A549 (cell line): ENCODE results near the gene TRIM22. TPM values are rescaled to one million over a fixed set of nuclear protein-coding genes. Genes with fewer than 3 reads are reported as not detected.

Experiments used
- ATAC-seq, 2 experiments: fragments of 200-7000 bp in 1 of 2; fragments of >200 bp in 1 of 2; cut with Nextera tagmentation in 1 of 2; cut with Tn5 transposase in 1 of 2; 3 replicates each; pipeline versions ENCODE4 v1.8.0 to v1.9.1; 2018 to 2020; ENCODE audit warnings: mild to moderate bottlenecking in 1 of 2, moderate library complexity in 1 of 2
- CTCF ChIA-PET: fragments of 300-600 bp; sonication (Branson Sonifier 250); formaldehyde crosslinking; extraction: SDS; loops from one replicate; lab custom pipeline; 2021; ENCODE audit warnings: antibody characterized with exemption, inconsistent platforms; lab: Yijun Ruan, JAX
- POLR2A ChIA-PET: fragments of 350-600 bp; formaldehyde crosslinking; extraction: SDS; loops from one replicate; lab custom pipeline; 2021; ENCODE audit warnings: antibody characterized with exemption, inconsistent platforms; lab: Yijun Ruan, JAX
- DNase-seq, 2 experiments: peaks; one replicate each; pipeline versions ENCODE4 v3.0.0 to v3.0.0-alpha.2; 2011 to 2016; ENCODE audit warnings: low read depth in 1 of 2, low spot score in 1 of 2
- FAIRE-seq: peaks from 2 replicates; lab custom pipeline; 2011; peaks lifted over from hg19 to GRCh38; lab: Jason Lieb, UNC
- H3K27ac ChIP-seq, 2 experiments: fragments of >200 bp; sonication (Bioruptor Twin); formaldehyde crosslinking; 3 replicates each; pipeline ENCODE4 v1.5.1; 2016 to 2017
- H3K4me1 ChIP-seq: fragments of >200 bp; sonication (Bioruptor Twin); formaldehyde crosslinking; 3 replicates; pipeline ENCODE4 v1.6.1; 2016
- H3K4me2 ChIP-seq: fragments of >200 bp; sonication (Bioruptor Twin); formaldehyde crosslinking; 3 replicates; pipeline ENCODE4 v1.6.1; 2016
- H3K4me3 ChIP-seq: fragments of >200 bp; sonication (Bioruptor Twin); formaldehyde crosslinking; 3 replicates; pipeline ENCODE4 v1.5.1; 2016
- H3K9me3 ChIP-seq: fragments of >200 bp; sonication (Bioruptor Twin); formaldehyde crosslinking; 3 replicates; pipeline ENCODE4 v1.6.1; 2016
- BHLHE40 ChIP-seq: IDR thresholded peaks from 2 replicates; pipeline ENCODE4 v1.6.1; 2012; ENCODE audit warnings: low read depth, low read length, inconsistent platforms
- CBX2 ChIP-seq: fragments of 200-600 bp; sonication (generic); IDR thresholded peaks from 2 replicates; pipeline ENCODE4 v1.6.1; 2016; ENCODE audit warnings: low read depth, mild to moderate bottlenecking, borderline replicate concordance
- CHD2 ChIP-seq: fragments of 150-350 bp; IDR thresholded peaks from 2 replicates; pipeline ENCODE4 v1.6.1; 2014; ENCODE audit warnings: low read length; ENCODE audit not compliant: partially characterized antibody
- ELK1 ChIP-seq: fragments of 150-350 bp; IDR thresholded peaks from 2 replicates; pipeline ENCODE4 v1.6.1; 2014; ENCODE audit warnings: low read depth, mild to moderate bottlenecking, low read length
- ESRRA ChIP-seq: fragments of 150-350 bp; IDR thresholded peaks from 2 replicates; pipeline ENCODE4 v1.6.1; 2014; ENCODE audit warnings: mild to moderate bottlenecking, low read length, borderline replicate concordance
- GATA3 ChIP-seq: IDR thresholded peaks from 2 replicates; pipeline ENCODE4 v1.6.1; 2012; ENCODE audit warnings: borderline replicate concordance
- HDAC2 ChIP-seq: fragments of 200-600 bp; sonication (generic); IDR thresholded peaks from 2 replicates; pipeline ENCODE4 v1.6.1; 2016
- JUNB ChIP-seq: fragments of >200 bp; sonication (Bioruptor Twin); formaldehyde crosslinking; IDR thresholded peaks from 2 replicates; pipeline ENCODE4 v1.6.1; 2016
- KDM1A ChIP-seq: fragments of 200-600 bp; sonication (generic); IDR thresholded peaks from 2 replicates; pipeline ENCODE4 v1.6.1; 2016; ENCODE audit warnings: low read depth, mild to moderate bottlenecking
- NPAS2 ChIP-seq: fragments of 250-450 bp; sonication (Bioruptor Pico); IDR thresholded peaks from 2 replicates; pipeline ENCODE4 v1.8.0; 2022; ENCODE audit warnings: mild to moderate bottlenecking, moderate library complexity, borderline replicate concordance
- NR3C1 ChIP-seq: fragments of >200 bp; sonication (Bioruptor Twin); formaldehyde crosslinking; IDR thresholded peaks from 3 replicates; pipeline ENCODE4 v1.6.1; 2017
- PHF8 ChIP-seq: fragments of 200-600 bp; sonication (generic); IDR thresholded peaks from 2 replicates; pipeline ENCODE4 v1.6.1; 2016; ENCODE audit warnings: low read depth, mild to moderate bottlenecking, antibody characterized with exemption, moderate library complexity, borderline replicate concordance
- RAD21 ChIP-seq, 2 experiments: fragments of >200 bp in 1 of 2; sonication (Bioruptor Twin) in 1 of 2; formaldehyde crosslinking in 1 of 2; IDR thresholded peaks in 1 of 2; conservative IDR thresholded peaks in 1 of 2; 2 replicates in 1 of 2; 3 replicates in 1 of 2; pipeline ENCODE4 v1.6.1; 2012 to 2018; ENCODE audit warnings: inconsistent platforms in 1 of 2
- RFX5 ChIP-seq: fragments of 450-650 bp; IDR thresholded peaks from 2 replicates; pipeline ENCODE4 v1.7.1; 2014; ENCODE audit warnings: antibody characterized with exemption, mild to moderate bottlenecking, moderate library complexity
- RNF2 ChIP-seq: fragments of 200-600 bp; sonication (generic); IDR thresholded peaks from 2 replicates; pipeline ENCODE4 v1.6.1; 2016; ENCODE audit warnings: low read depth, mild to moderate bottlenecking, antibody characterized with exemption, moderate library complexity, borderline replicate concordance
- SMC3 ChIP-seq: fragments of >200 bp; sonication (Bioruptor Twin); formaldehyde crosslinking; IDR thresholded peaks from 3 replicates; pipeline ENCODE4 v1.6.1; 2018; ENCODE audit warnings: inconsistent platforms
- SREBF2 ChIP-seq: fragments of 450-650 bp; IDR thresholded peaks from 2 replicates; pipeline ENCODE4 v1.6.1; 2014; ENCODE audit warnings: mild to moderate bottlenecking, moderate library complexity
- TP53 ChIP-seq: fragments of 250-450 bp; sonication (Bioruptor Pico); IDR thresholded peaks from 2 replicates; pipeline ENCODE4 v1.5.0; 2021; ENCODE audit warnings: mild to moderate bottlenecking, moderate library complexity
- ZFP36 ChIP-seq: fragments of 450-650 bp; IDR thresholded peaks from 2 replicates; pipeline ENCODE4 v1.6.1; 2014; ENCODE audit warnings: borderline replicate concordance; ENCODE audit not compliant: partially characterized antibody
- WGBS: methylation state at CpG from one replicate; pipeline ENCODE4 v1.1.6; 2017; ENCODE audit errors: missing lambda C conversion rate; 5-methylcytosine and 5-hydroxymethylcytosine counted together
- polyA plus RNA-seq, 4 experiments: library from polyadenylated mRNA; depleted of rRNA in 3 of 4; stranded (reverse); fragments of >200 nt; fragmentation: RNase III in 1 of 4; extraction: RNeasy Plus Mini Kit Qiagen cat#74134 plus additional on column Dnase treatment in 1 of 4; gene quantifications; 2 replicates in 3 of 4; 3 replicates in 1 of 4; pipeline ENCODE4 v1.2.3, GENCODE V29; 2011 to 2017
- TF ChIP-seq, protein P1 (sequence below): fragments of 250-450 bp; sonication (Bioruptor Pico); IDR thresholded peaks from 2 replicates; pipeline ENCODE4 v1.5.0; 2020; ENCODE audit warnings: low read depth, mild to moderate bottlenecking, moderate library complexity
- TF ChIP-seq, protein P2 (sequence below): fragments of >200 bp; sonication (Bioruptor Twin); formaldehyde crosslinking; IDR thresholded peaks from 3 replicates; pipeline ENCODE4 v1.5.1; 2016
- TF ChIP-seq, protein P3 (sequence below): fragments of >200 bp; sonication (Bioruptor Twin); formaldehyde crosslinking; IDR thresholded peaks from 2 replicates; pipeline ENCODE4 v1.6.1; 2016

TRIM22 gene
- polyA plus RNA-seq, 2 of the 4 experiments (the other 2 are of a cell fraction), result 1.4 to 2.7 TPM

DNA sequence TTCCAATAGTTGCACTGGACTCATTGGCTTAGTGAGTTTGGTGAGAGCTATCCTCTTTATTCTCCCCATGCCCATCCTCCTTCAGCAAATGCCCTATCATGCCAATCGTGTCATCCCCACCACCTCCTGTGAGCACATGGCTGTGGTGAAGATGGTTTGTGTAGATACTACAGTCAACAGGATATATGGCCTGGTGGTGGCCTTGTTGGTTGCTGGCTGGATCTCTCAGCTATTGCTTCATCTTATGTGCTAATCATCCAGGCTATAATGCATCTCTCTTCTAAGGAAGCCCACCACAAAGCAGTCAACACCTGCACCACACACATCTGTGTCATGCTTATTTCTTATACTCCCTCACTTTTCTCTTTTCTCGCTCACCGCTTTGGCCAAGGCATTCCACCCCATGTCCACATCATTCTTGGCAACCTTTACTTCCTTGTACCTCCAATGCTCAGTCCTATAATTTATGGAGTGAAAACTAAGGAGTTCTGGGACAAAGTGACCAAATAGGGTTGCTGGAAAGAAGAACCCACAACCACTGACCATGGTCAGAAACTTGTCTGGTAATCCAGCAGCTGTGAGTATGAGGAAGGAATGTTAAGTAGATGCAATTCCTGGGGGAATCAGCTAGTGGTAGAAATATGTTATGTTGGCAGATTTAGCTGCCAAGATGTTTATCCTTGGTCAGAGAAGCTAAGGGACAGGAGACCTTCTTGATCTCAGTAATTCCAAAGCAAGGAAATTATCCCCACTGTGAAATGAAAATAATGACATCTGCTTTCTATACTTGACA lies 30.3 kb downstream of the TRIM22 start:
- Histone ChIP-seq H3K4me1 (no peaks in the 10 kb centered on the region), H3K4me3 (no peak overlapping the region), H3K27ac (no peak overlapping the region), H3K4me2 (no peak overlapping the region), H3K9me3 (no peaks in the 10 kb centered on the region)
- 46% methylated on average over 3 of the region's 3 CpGs for WGBS
- no peak for ATAC-seq
- no peak for DNase-seq
- ChIA-PET CTCF (interaction anchor here (1.1 kb wide), 1 partner anchor 28 kb away, joined by 3 read pairs; no protein-coding TSS in a partner anchor), POLR2A (no interaction called here)
- FAIRE-seq, result no peak
- TF ChIP-seq BHLHE40, result no peak
- TF ChIP-seq ESRRA, result no peak
- TF ChIP-seq RAD21 (conservative IDR thresholded peaks at IDR 0.05 in 1 of 2, IDR thresholded peaks at IDR 0.05 in 1 of 2), result no peak
- no peak for TF ChIP-seq KDM1A
- TF ChIP-seq, protein P1, sequence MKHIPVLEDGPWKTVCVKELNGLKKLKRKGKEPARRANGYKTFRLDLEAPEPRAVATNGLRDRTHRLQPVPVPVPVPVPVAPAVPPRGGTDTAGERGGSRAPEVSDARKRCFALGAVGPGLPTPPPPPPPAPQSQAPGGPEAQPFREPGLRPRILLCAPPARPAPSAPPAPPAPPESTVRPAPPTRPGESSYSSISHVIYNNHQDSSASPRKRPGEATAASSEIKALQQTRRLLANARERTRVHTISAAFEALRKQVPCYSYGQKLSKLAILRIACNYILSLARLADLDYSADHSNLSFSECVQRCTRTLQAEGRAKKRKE, result no peak
- TF ChIP-seq RNF2, result no peak

DNA sequence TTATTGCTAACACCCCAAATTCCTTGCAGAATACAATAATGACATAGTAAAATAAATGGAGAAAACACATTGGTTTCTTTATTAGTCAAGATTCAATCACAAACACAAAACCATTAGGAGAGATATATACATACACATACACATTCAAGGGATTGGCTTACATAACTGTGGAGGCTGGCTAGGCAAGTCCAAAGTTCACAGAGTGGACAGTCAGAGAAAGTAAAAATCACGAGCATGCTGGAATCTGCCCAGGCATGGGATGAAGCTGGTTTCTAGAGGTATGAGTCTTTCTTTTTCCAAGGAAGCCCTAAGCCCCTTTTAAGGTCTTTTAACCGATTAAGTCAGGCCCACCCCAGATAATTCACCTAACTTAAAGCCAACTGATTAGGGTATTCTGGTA lies 33.0 kb downstream of the TRIM22 start:
- no peaks in the 10 kb centered on the region for H3K4me1 ChIP-seq
- ChIA-PET CTCF (interaction anchor here (1.6 kb wide), 1 partner anchor 10 kb away, joined by 5 read pairs; no protein-coding TSS in a partner anchor), POLR2A (no interaction called here)
- H3K4me3 ChIP-seq, result no peak overlapping the region
- H3K4me2 ChIP-seq, result no peak overlapping the region
- WGBS, result 8% methylated on average over 2 of the region's 2 CpGs
- no peak for TF ChIP-seq ZFP36
- TF ChIP-seq ELK1, result no peak
- TF ChIP-seq CBX2, result no peak
- no peak for TF ChIP-seq PHF8
- TF ChIP-seq JUNB, result no peak
- FAIRE-seq (no peak), ATAC-seq (no peak), DNase-seq (no peak)
- H3K9me3 ChIP-seq, result no peaks in the 10 kb centered on the region
- H3K27ac ChIP-seq, result no peak overlapping the region

DNA sequence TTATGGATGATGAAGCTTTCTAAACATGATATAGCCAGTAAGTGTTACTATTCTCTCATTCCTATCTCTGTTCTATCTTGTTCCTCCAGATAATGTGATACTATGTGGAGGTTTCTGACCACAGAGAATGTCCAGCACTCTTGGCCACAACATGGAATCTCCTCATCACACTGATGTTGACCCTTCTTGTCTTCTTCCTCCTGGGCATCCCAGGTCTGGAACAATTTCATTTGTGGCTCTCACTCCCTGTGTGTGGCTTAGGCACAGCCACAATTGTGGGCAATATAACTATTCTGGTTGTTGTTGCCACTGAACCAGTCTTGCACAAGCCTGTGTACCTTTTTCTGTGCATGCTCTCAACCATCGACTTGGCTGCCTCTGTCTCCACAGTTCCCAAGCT lies 36.8 kb downstream of the TRIM22 start:
- Histone ChIP-seq H3K9me3 (no peaks in the 10 kb centered on the region), H3K27ac (no peak overlapping the region), H3K4me3 (no peak overlapping the region), H3K4me2 (no peak overlapping the region), H3K4me1 (no peaks in the 10 kb centered on the region)
- no peak for DNase-seq
- ATAC-seq, result no peak
- no peak for FAIRE-seq
- ChIA-PET POLR2A (no interaction called here), CTCF (interaction anchor here (1.2 kb wide), 1 partner anchor 126 kb away, joined by 3 read pairs; no protein-coding TSS in a partner anchor)
- no peak for TF ChIP-seq HDAC2
- TF ChIP-seq ESRRA, result no peak
- TF ChIP-seq RFX5, result no peak
- no peak for TF ChIP-seq SMC3
- TF ChIP-seq, protein P2, sequence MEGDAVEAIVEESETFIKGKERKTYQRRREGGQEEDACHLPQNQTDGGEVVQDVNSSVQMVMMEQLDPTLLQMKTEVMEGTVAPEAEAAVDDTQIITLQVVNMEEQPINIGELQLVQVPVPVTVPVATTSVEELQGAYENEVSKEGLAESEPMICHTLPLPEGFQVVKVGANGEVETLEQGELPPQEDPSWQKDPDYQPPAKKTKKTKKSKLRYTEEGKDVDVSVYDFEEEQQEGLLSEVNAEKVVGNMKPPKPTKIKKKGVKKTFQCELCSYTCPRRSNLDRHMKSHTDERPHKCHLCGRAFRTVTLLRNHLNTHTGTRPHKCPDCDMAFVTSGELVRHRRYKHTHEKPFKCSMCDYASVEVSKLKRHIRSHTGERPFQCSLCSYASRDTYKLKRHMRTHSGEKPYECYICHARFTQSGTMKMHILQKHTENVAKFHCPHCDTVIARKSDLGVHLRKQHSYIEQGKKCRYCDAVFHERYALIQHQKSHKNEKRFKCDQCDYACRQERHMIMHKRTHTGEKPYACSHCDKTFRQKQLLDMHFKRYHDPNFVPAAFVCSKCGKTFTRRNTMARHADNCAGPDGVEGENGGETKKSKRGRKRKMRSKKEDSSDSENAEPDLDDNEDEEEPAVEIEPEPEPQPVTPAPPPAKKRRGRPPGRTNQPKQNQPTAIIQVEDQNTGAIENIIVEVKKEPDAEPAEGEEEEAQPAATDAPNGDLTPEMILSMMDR, result no peak
- TF ChIP-seq SREBF2, result no peak
- TF ChIP-seq TP53, result no peak
- TF ChIP-seq NR3C1, result no peak
- TF ChIP-seq, protein P3, sequence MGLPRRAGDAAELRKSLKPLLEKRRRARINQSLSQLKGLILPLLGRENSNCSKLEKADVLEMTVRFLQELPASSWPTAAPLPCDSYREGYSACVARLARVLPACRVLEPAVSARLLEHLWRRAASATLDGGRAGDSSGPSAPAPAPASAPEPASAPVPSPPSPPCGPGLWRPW, result no peak
- no peak for TF ChIP-seq KDM1A
- TF ChIP-seq NPAS2, result no peak
- TF ChIP-seq BHLHE40, result no peak
- no peak for TF ChIP-seq JUNB
- TF ChIP-seq CHD2, result no peak
- no peak for TF ChIP-seq GATA3
- 0% methylated on average over 1 of the region's 1 CpG for WGBS
